H1 (cell line): ENCODE measurements around the gene MAN1A2. TPM values are rescaled to one million over a fixed set of nuclear protein-coding genes. Genes with fewer than 3 reads are reported as not detected.

Source experiments
- CTCF ChIA-PET: fragments of 300-600 bp; sonication (Branson Sonifier 250); formaldehyde crosslinking; loops from one replicate; lab custom pipeline; 2021; ENCODE audit not compliant: partially characterized antibody; lab: Charles Lee
- POLR2A ChIA-PET: fragments of 300-600 bp; sonication (Branson Sonifier 250); formaldehyde crosslinking; loops from one replicate; lab custom pipeline; 2021; ENCODE audit warnings: inconsistent platforms; ENCODE audit not compliant: partially characterized antibody; lab: Charles Lee
- DNase-seq, 2 experiments: peaks; one replicate each; pipeline versions ENCODE4 v3.0.0 to v3.0.0-alpha.2; 2010 to 2022; ENCODE audit warnings: low spot score in 2 of 2, low read depth in 1 of 2, mixed read lengths in 1 of 2
- FAIRE-seq: peaks from 2 replicates; lab custom pipeline; 2011; peaks lifted over from hg19 to GRCh38; lab: Jason Lieb, UNC
- H2AFZ ChIP-seq: 2 replicates; pipeline ENCODE4 v1.8.1; 2012; ENCODE audit warnings: low read length, inconsistent platforms
- H2AK5ac ChIP-seq: 2 replicates; pipeline ENCODE4 v1.6.1; 2013; ENCODE audit warnings: low read depth, low read length
- H2BK120ac ChIP-seq: replicated peaks from 2 replicates; pipeline ENCODE3; 2013; ENCODE audit warnings: low read depth, low read length, inconsistent platforms
- H2BK12ac ChIP-seq: 2 replicates; pipeline ENCODE4 v1.6.1; 2013; ENCODE audit warnings: low read depth, low read length
- H2BK15ac ChIP-seq: 2 replicates; pipeline ENCODE4 v1.6.1; 2013; ENCODE audit warnings: low read length
- H2BK20ac ChIP-seq: 2 replicates; pipeline ENCODE4 v1.6.1; 2013; ENCODE audit warnings: low read length
- H2BK5ac ChIP-seq: 2 replicates; pipeline ENCODE4 v1.6.1; 2013; ENCODE audit warnings: low read depth, low read length
- H3K14ac ChIP-seq: 2 replicates; pipeline ENCODE4 v1.6.1; 2013; ENCODE audit warnings: inconsistent platforms; ENCODE audit not compliant: insufficient read length
- H3K18ac ChIP-seq: 2 replicates; pipeline ENCODE4 v1.6.1; 2013; ENCODE audit warnings: low read length; ENCODE audit errors: extremely low read depth
- H3K23ac ChIP-seq: 2 replicates; pipeline ENCODE4 v1.6.1; 2013; ENCODE audit warnings: inconsistent platforms; ENCODE audit not compliant: insufficient read length
- H3K23me2 ChIP-seq: 2 replicates; pipeline ENCODE4 v1.6.1; 2013; ENCODE audit warnings: low read depth, low read length
- H3K27ac ChIP-seq: 2 replicates; pipeline ENCODE4 v1.6.1; 2011; ENCODE audit warnings: low read depth, low read length, inconsistent platforms
- H3K27me3 ChIP-seq, 4 experiments: replicated peaks in 1 of 4; 1 replicate in 1 of 4; 2 replicates in 3 of 4; pipeline versions ENCODE4 v1.6.1 to v1.8.1; 2011 to 2013; ENCODE audit warnings: low read length in 3 of 4, mild to moderate bottlenecking in 3 of 4, inconsistent platforms in 2 of 4, mixed read lengths in 2 of 4, moderate library complexity in 1 of 4; ENCODE audit not compliant: control insufficient read depth in 3 of 4, insufficient read depth in 3 of 4; ENCODE audit errors: extremely low read depth in 1 of 4
- H3K36me3 ChIP-seq, 4 experiments: 2 replicates each; pipeline versions ENCODE4 v1.6.1 to v1.8.1; 2011 to 2013; ENCODE audit warnings: mild to moderate bottlenecking in 4 of 4, low read length in 3 of 4, moderate library complexity in 2 of 4, control low read depth in 1 of 4, inconsistent platforms in 1 of 4; ENCODE audit not compliant: insufficient read depth in 4 of 4, control insufficient read depth in 2 of 4
- H3K4ac ChIP-seq: replicated peaks from 2 replicates; pipeline ENCODE3; 2013; ENCODE audit warnings: low read length, low read depth, mixed read lengths, inconsistent platforms; ENCODE audit not compliant: insufficient read length
- H3K4me1 ChIP-seq, 4 experiments: replicated peaks in 1 of 4; 1 replicate in 1 of 4; 2 replicates in 3 of 4; pipeline versions ENCODE4 v1.6.1 to v1.8.1; 2011 to 2013; ENCODE audit warnings: low read length in 3 of 4, inconsistent platforms in 2 of 4, mixed read lengths in 1 of 4; ENCODE audit not compliant: insufficient read depth in 4 of 4, control insufficient read depth in 3 of 4
- H3K4me2 ChIP-seq, 2 experiments: 2 replicates each; pipeline versions ENCODE4 v1.6.1 to v1.8.1; 2011 to 2013; ENCODE audit warnings: low read depth in 2 of 2, low read length in 2 of 2, control low read depth in 1 of 2, inconsistent platforms in 1 of 2, mild to moderate bottlenecking in 1 of 2; ENCODE audit not compliant: insufficient read depth in 1 of 2
- H3K4me3 ChIP-seq, 4 experiments: fragments of 200-600, 300-600 bp in 1 of 4; sonication (generic), shearing (Covaris generic), sonication (Bioruptor Twin) in 1 of 4; 2 replicates each; pipeline versions ENCODE4 v1.5.1 to v1.8.1; 2011 to 2016; ENCODE audit warnings: low read length in 4 of 4, low read depth in 3 of 4, control low read depth in 2 of 4, inconsistent platforms in 2 of 4, mild to moderate bottlenecking in 2 of 4, mixed read lengths in 1 of 4, moderate library complexity in 1 of 4; ENCODE audit not compliant: insufficient read depth in 2 of 4; ENCODE audit errors: extremely low read depth in 1 of 4
- H3K56ac ChIP-seq: replicated peaks from 2 replicates; pipeline ENCODE3; 2013; ENCODE audit warnings: low read depth, mild to moderate bottlenecking, mixed read lengths, low read length, inconsistent platforms; ENCODE audit not compliant: insufficient read length
- H3K79me1 ChIP-seq: 2 replicates; pipeline ENCODE4 v1.6.1; 2013; ENCODE audit warnings: low read depth, low read length, control low read depth
- H3K79me2 ChIP-seq, 2 experiments: 2 replicates each; pipeline versions ENCODE4 v1.6.1 to v1.8.1; 2012 to 2013; ENCODE audit warnings: low read length in 2 of 2, mild to moderate bottlenecking in 2 of 2, inconsistent platforms in 1 of 2; ENCODE audit not compliant: insufficient read depth in 2 of 2, control insufficient read depth in 1 of 2
- H3K9ac ChIP-seq, 4 experiments: replicated peaks in 1 of 4; 1 replicate in 1 of 4; 2 replicates in 3 of 4; pipeline versions ENCODE4 v1.6.1 to v1.8.1; 2011 to 2013; ENCODE audit warnings: low read depth in 3 of 4, low read length in 3 of 4, control low read depth in 2 of 4, mild to moderate bottlenecking in 2 of 4, moderate library complexity in 2 of 4, inconsistent platforms in 1 of 4; ENCODE audit errors: extremely low read depth in 1 of 4
- H3K9me3 ChIP-seq, 2 experiments: 2 replicates each; pipeline versions ENCODE4 v1.6.1 to v1.8.1; 2012 to 2013; ENCODE audit warnings: mild to moderate bottlenecking in 2 of 2, moderate library complexity in 2 of 2, control low read depth in 1 of 2, inconsistent platforms in 1 of 2, low read depth in 1 of 2, low read length in 1 of 2, mixed read lengths in 1 of 2; ENCODE audit not compliant: insufficient read depth in 2 of 2
- H4K20me1 ChIP-seq, 2 experiments: replicated peaks in 1 of 2; 2 replicates each; pipeline versions ENCODE3 to v1.8.1; 2011 to 2013; ENCODE audit warnings: inconsistent platforms in 2 of 2, low read length in 2 of 2, mild to moderate bottlenecking in 1 of 2; ENCODE audit not compliant: insufficient read depth in 2 of 2, control insufficient read depth in 1 of 2
- H4K5ac ChIP-seq: 2 replicates; pipeline ENCODE4 v1.6.1; 2013; ENCODE audit warnings: low read length, low read depth, mixed read lengths, inconsistent platforms; ENCODE audit not compliant: insufficient read length
- H4K8ac ChIP-seq: 2 replicates; pipeline ENCODE4 v1.8.0; 2013; ENCODE audit warnings: mild to moderate bottlenecking, moderate library complexity, low read length, inconsistent platforms; ENCODE audit not compliant: insufficient read depth; ENCODE audit errors: extremely low read depth
- H4K91ac ChIP-seq: replicated peaks from 2 replicates; pipeline ENCODE3; 2013; ENCODE audit warnings: low read length, mixed read lengths, inconsistent platforms; ENCODE audit not compliant: insufficient read length
- KDM4A ChIP-seq: IDR thresholded peaks from one replicate; pipeline ENCODE4 v1.7.1; 2012; ENCODE audit warnings: low read depth, mild to moderate bottlenecking, moderate library complexity, low read length, inconsistent platforms; ENCODE audit not compliant: severe bottlenecking
- MAFK ChIP-seq: IDR thresholded peaks from 2 replicates; pipeline ENCODE4 v1.6.1; 2012; ENCODE audit warnings: low read depth, mild to moderate bottlenecking, improper control_type of control experiment, low read length
- polyA plus RNA-seq, 7 experiments: library from polyadenylated mRNA; depleted of rRNA in 3 of 7; stranded (reverse) in 5 of 7; unstranded in 2 of 7; fragments of >200 nt in 5 of 7; fragments of 200-250 nt in 2 of 7; gene quantifications; 1 replicate in 5 of 7; 2 replicates in 1 of 7; 4 replicates in 1 of 7; pipeline versions ENCODE4 v1.2.1 to v1.2.3, GENCODE V29; 2011 to 2013; ENCODE audit warnings: missing spikeins in 2 of 7, mixed read lengths in 2 of 7
- total RNA-seq: library from RNA; stranded (reverse); fragmentation: NEBNext Ultra II Directional; extraction: Animal tissue kit (Norgen Biotek cat#: 25700); gene quantifications from 2 replicates; pipeline ENCODE4 v1.2.1, GENCODE V29; 2021
- TF ChIP-seq, protein P1 (sequence below): IDR thresholded peaks from 2 replicates; pipeline ENCODE4 v1.6.1; 2012; ENCODE audit warnings: inconsistent platforms

The MAN1A2 gene
- total and polyA plus RNA-seq, 2 of the 8 experiments (the other 6 are each of a cell fraction or from before 2014, with no cell fraction given), result 5.5 to 18.8 TPM

DNA sequence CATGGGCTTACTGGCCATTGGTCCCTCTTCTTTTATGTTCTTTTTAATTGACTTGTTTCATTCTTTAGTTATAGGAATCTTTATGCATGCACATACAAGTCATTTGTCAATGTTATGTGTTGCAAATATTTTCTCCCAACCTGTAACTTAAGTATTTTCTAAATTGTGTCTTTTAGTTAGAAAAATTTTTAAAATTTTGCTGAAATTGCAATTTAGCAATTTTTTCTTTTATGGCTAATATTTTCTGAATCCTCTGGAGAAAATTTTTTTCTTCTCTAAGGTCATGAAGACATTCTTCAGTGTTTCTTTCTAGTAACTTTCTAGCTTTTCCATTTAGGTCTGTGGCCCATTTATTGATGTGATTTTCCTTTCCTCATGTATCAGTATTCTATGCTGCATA, 189.7 kb downstream of the MAN1A2 start:
- H3K27ac ChIP-seq, result no peak overlapping the region
- no peak overlapping the region for H4K5ac ChIP-seq
- H3K14ac ChIP-seq, result no peak overlapping the region
- H2AK5ac ChIP-seq, result no peak overlapping the region
- no peak overlapping the region for H3K4ac ChIP-seq
- no peak overlapping the region for H3K18ac ChIP-seq
- CTCF ChIA-PET, result interaction anchor here (1.4 kb wide), 1 partner anchor 11 kb away, joined by 3 read pairs; no protein-coding TSS in a partner anchor
- no peak for FAIRE-seq
- no peak overlapping the region for H3K4me3 ChIP-seq
- POLR2A ChIA-PET, result no interaction called here
- no peak overlapping the region for H2AFZ ChIP-seq
- H4K91ac ChIP-seq, result no peak overlapping the region
- H2BK12ac ChIP-seq, result no peak overlapping the region
- H4K20me1 ChIP-seq, result no peaks in the 10 kb centered on the region
- H2BK5ac ChIP-seq, result no peak overlapping the region
- no peak overlapping the region for H3K23ac ChIP-seq
- no peaks in the 10 kb centered on the region for H3K79me2 ChIP-seq
- H2BK120ac ChIP-seq, result no peak overlapping the region
- H3K56ac ChIP-seq, result no peak overlapping the region
- H3K23me2 ChIP-seq, result no peaks in the 10 kb centered on the region
- no peak overlapping the region for H2BK20ac ChIP-seq
- H3K27me3 ChIP-seq, result no peaks in the 10 kb centered on the region
- no peaks in the 10 kb centered on the region for H3K4me1 ChIP-seq
- no peak overlapping the region for H4K8ac ChIP-seq
- H2BK15ac ChIP-seq, result no peak overlapping the region
- H3K9me3 ChIP-seq, result peaks cover 4 to 11% of the 10 kb centered on the region in 2 experiments; a peak in 2 of 4 replicates
- no peak overlapping the region for H3K4me2 ChIP-seq
- H3K36me3 ChIP-seq, result no peaks in the 10 kb centered on the region
- TF ChIP-seq KDM4A, result no peak
- TF ChIP-seq, protein P1, sequence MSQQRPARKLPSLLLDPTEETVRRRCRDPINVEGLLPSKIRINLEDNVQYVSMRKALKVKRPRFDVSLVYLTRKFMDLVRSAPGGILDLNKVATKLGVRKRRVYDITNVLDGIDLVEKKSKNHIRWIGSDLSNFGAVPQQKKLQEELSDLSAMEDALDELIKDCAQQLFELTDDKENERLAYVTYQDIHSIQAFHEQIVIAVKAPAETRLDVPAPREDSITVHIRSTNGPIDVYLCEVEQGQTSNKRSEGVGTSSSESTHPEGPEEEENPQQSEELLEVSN, result no peak
- 0 out of 2 replicates have a peak, but pooled peaks have one; percentile 22 for TF ChIP-seq MAFK
- no peaks in the 10 kb centered on the region for H3K79me1 ChIP-seq
- DNase-seq, result no peak
- no peak overlapping the region for H3K9ac ChIP-seq
